Activated naive CD8-positive, alpha-beta T cell treated with anti-CD3 and anti-CD28 coated beads, Interleukin-2, amount 50 U/mL, for 24 hours (primary cell): ENCODE data around the gene HDAC2.
"Not testable (repeated sequence)": the region's sequence is repeated elsewhere in the genome, so short reads cannot be mapped to it uniquely, and the experiment has no call there.

Source experiments
- ATAC-seq: fragments of 150-1000 bp; cut with Tn5 transposase; one replicate; pipeline ENCODE4 v1.10.0; 2021
- DNase-seq: peaks from one replicate; pipeline ENCODE4 v3.0.0; 2021
- H3K27ac Mint-ChIP-seq: one replicate; pipeline ENCODE4 v1.8.0; 2021; ENCODE audit warnings: mild to moderate bottlenecking, mixed read lengths
- H3K27me3 Mint-ChIP-seq: one replicate; pipeline ENCODE4 v1.8.0; 2021; ENCODE audit warnings: mixed read lengths
- H3K36me3 Mint-ChIP-seq: one replicate; pipeline ENCODE4 v1.8.0; 2021; ENCODE audit warnings: low read depth, mixed read lengths
- H3K4me1 Mint-ChIP-seq: one replicate; pipeline ENCODE4 v1.8.0; 2021; ENCODE audit warnings: mixed read lengths
- H3K4me3 Mint-ChIP-seq: one replicate; pipeline ENCODE4 v1.8.0; 2021; ENCODE audit warnings: mild to moderate bottlenecking, moderate library complexity, mixed read lengths
- H3K9me3 Mint-ChIP-seq: one replicate; pipeline ENCODE4 v1.8.0; 2021; ENCODE audit warnings: mixed read lengths

The HDAC2 gene

DNA sequence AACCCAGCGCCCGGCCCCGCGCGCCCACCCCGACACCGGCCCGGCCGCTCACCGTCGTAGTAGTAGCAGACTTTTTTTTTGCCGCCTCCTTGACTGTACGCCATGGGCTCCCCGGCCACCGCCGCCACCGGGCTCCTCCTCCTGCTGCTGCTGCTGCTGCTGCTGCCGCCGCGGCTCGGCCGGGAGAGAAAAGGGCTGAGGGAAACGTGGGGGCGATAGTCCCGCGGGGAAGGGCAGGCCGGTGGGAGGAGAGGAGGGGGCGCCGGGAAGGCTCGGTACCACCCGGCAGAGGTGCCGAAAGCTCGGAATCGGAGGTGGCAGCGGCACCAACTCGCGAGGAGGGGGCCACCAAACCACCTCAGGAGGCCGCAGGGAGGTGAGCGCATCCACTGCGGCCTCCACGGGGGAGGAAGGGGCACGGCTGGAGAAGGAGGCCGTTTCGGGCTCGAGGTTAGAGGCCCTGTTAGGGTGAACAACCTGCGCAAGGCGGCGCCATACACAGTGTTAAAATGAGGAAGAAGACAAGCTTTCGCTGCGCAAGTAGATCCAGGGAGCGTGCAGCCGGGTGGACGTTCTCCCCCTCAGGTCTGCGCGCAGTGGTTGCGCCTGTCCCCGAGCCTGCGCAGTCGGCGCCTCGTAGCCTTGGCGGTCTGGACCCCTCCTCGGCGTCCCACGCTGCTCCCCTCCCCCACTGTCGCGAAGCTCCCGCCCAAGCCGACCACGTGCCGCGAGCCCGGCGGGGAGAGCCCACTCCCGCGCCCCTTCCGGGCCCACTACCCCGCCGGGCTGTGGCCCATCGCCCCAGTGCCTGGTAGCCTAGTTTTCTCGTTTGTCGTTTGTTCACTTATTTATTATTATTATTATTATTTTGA, at the start of gene HDAC2:
Gene HDAC2 (minus strand): TSS at position 344 of the 872 bp plus-strand sequence. CDS start 240 bp downstream, at position 104.
- peak within 1 kb of the TSS; percentile 97 for H3K27ac Mint-ChIP-seq
- H3K9me3 Mint-ChIP-seq: no peaks in the 10 kb centered on the region
- peak; percentile 80 for ATAC-seq
- H3K36me3 Mint-ChIP-seq: peaks cover 8% of the 10 kb centered on the region
- peak; percentile 90 for DNase-seq
- H3K27me3 Mint-ChIP-seq: no peaks in the 10 kb centered on the region
- H3K4me3 Mint-ChIP-seq: peak within 1 kb of the TSS; percentile 97
- peaks cover 43% of the 10 kb centered on the region for H3K4me1 Mint-ChIP-seq

DNA sequence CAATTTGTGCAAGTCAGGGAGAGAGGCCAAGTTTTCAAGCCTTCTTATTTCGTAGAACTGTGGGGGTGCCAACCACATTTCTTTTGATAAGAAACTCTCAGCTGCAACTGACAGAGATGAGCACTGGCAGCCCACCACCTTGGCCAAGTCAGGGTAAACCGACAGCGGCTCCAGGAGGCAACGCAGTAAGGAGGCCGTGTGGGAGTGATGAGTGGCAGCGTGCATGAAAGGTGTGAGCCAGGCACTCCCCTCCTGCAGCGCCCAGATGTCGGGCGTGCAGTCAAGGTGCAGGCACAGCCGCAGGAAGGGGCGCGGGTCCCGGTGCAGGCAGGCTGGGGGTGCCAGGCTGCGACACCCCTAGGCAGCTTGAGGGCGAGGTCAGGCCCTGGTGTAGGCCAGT, 49.2 kb upstream of the HDAC2 start:
- DNase-seq: no peak
- Mint-ChIP-seq H3K36me3 (no peaks in the 10 kb centered on the region), H3K9me3 (no peaks in the 10 kb centered on the region), H3K27ac (no peak overlapping the region), H3K4me1 (no peaks in the 10 kb centered on the region), H3K27me3 (peaks cover 5% of the 10 kb centered on the region), H3K4me3 (no peak overlapping the region)
- no peak for ATAC-seq

DNA sequence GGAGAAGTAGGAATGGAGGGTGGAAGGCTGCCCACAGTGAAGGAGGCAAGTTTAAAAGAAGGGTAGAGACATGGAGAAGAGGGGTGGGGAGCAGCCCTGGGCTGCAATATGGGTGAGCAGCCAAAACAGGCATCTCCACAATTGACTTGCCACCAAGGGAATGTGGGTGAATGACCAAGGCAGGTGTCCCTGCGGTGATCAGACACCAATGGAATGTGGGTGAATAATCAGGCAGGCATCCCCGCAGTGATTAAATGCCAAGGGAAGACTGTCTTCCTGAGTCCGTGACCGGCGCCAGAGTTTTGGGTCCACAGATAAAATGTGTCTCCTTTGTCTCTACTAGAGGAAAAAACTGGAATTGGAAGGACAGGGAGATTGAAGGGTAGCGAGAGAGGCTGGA, 46.2 kb upstream of the HDAC2 start:
- H3K36me3 Mint-ChIP-seq, H3K4me3 Mint-ChIP-seq, H3K27ac Mint-ChIP-seq, DNase-seq, H3K27me3 Mint-ChIP-seq, ATAC-seq, H3K9me3 Mint-ChIP-seq, H3K4me1 Mint-ChIP-seq: not testable (repeated sequence)

DNA sequence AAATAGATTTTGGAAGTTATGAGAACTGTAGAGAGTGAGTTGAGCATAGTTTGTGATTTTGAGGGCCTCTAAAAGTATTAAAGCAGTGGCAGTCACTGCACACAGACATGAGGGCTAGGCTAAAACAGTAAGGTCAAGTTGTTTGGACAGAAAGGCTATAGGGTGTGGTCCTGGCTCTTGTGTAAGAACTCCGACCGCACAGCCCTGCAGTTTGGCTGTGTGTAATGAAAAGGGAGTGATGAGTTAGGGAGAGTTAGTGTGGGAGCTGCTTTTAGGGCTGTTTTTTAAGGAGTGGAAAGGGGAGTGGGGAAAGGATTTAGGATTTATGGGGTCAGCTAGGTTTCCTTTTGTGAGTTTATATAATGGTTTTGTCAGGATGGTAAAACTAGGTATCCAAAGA, 43.2 kb upstream of the HDAC2 start:
- ATAC-seq, DNase-seq, H3K27me3 Mint-ChIP-seq, H3K4me1 Mint-ChIP-seq, H3K4me3 Mint-ChIP-seq, H3K27ac Mint-ChIP-seq, H3K9me3 Mint-ChIP-seq, H3K36me3 Mint-ChIP-seq: not testable (repeated sequence)

DNA sequence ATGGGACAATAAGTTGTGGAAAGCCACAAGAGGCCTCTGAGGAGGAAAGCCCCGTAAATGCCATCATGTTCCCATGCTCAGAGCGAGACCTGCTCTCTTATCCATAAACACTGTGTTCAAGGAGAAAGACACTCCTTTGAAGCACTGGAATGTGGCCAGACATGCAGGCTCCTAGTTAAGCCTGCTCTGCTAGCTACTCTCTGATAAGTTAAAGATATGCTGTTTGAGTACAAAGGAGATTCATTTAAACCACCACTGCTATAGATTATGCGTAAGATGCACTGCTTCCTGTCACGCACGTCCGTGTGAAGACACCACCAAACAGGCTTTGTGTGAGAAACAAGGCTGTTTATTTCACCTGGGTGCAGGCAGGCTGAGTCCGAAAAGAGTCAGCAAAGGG, 40.5 kb upstream of the HDAC2 start:
- H3K4me3 Mint-ChIP-seq, DNase-seq, ATAC-seq, H3K9me3 Mint-ChIP-seq, H3K36me3 Mint-ChIP-seq, H3K27ac Mint-ChIP-seq, H3K27me3 Mint-ChIP-seq: not testable (repeated sequence)
- H3K4me1 Mint-ChIP-seq: peaks cover 10% of the 10 kb centered on the region

DNA sequence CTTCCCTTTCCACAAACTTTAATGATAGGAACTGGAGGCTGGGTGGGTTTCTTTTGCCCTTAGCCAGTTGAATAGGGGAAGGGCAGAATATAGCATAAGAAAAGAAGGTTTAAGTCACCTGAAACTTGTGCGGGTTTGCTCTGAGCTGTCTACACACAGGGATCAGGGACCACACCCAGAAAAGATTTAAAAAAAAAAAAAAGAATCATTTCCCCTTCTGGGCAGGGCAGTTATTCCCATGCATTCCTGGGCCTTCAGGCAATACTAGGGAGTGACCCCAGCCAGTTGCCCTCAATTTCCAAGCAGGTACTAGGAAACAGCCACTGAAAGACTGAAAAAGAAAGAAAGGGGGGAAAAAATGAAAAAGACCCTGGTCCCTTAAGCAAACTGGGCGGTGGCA, 39.6 kb upstream of the HDAC2 start:
- no peak overlapping the region for H3K27ac Mint-ChIP-seq
- DNase-seq (no peak), ATAC-seq (no peak)
- H3K9me3 Mint-ChIP-seq: no peaks in the 10 kb centered on the region
- H3K36me3 Mint-ChIP-seq: no peaks in the 10 kb centered on the region
- H3K4me1 Mint-ChIP-seq: peaks cover 10% of the 10 kb centered on the region
- no peak overlapping the region for H3K4me3 Mint-ChIP-seq
- peaks cover 10% of the 10 kb centered on the region for H3K27me3 Mint-ChIP-seq

DNA sequence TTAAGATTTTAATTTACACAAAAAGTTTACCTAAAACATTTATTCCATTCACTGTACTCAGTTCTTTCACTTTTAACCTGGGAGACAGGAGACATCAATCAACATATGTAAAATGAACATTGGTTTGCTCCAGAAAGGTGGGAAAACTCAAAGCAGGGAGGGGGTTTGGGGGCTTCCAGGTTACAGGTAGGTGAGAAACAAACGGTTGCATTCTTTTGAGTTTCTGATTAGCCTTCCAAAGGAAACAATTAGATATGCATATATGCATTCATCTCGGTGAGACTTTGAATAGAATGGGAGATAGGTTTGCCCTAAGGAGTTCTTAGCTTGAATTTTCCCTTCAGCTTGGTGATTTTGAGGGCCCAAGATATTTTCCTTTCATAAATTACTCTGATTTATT, 38.2 kb upstream of the HDAC2 start:
- peaks cover 10% of the 10 kb centered on the region for H3K4me1 Mint-ChIP-seq
- DNase-seq (no peak), ATAC-seq (no peak)
- H3K27ac Mint-ChIP-seq: no peak overlapping the region
- H3K36me3 Mint-ChIP-seq: no peaks in the 10 kb centered on the region
- no peaks in the 10 kb centered on the region for H3K9me3 Mint-ChIP-seq
- no peak overlapping the region for H3K4me3 Mint-ChIP-seq
- peaks cover 10% of the 10 kb centered on the region for H3K27me3 Mint-ChIP-seq

DNA sequence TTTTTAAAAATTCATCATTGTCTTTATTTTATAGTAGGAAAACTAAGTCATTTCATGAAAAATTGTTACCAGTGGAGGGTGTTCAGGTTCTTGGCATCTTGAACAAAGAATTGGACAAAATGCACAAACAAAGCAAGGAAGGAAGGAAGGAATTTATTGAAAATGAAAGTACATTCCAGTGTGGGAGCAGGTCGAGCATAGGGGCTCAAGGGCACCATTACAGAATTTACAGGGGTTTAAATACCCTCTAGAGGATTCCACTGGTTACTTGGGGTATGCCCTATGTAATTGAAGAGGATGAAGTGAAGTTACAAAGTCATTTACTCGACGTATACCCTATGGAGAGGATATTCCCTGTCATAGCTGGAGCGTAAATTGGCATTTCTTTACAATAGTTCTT, 37.4 kb upstream of the HDAC2 start:
- DNase-seq (no peak), ATAC-seq (no peak)
- Mint-ChIP-seq H3K4me1 (peaks cover 10% of the 10 kb centered on the region), H3K27ac (no peak overlapping the region), H3K27me3 (peaks cover 10% of the 10 kb centered on the region), H3K9me3 (no peaks in the 10 kb centered on the region), H3K36me3 (no peaks in the 10 kb centered on the region), H3K4me3 (no peak overlapping the region)

DNA sequence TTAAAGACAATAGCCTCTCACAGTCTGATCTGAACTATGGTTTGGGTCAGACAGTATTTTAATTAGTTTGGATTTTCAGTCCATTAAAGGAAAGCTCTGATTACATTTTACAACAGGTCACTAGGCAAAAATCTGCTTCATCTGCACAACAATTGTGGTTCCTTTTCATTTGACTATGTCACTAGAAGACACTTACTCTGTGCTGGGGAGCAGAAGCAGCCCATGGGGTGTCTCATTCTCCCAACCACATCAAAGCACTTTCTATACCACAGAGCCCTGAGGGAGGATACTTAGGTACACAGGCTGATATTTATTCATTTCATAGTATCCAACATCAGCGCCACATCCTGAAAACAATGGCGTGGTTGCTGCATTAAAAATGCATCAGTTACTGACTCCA, 36.6 kb upstream of the HDAC2 start:
- Mint-ChIP-seq H3K27ac (no peak overlapping the region), H3K36me3 (no peaks in the 10 kb centered on the region), H3K4me3 (no peak overlapping the region), H3K9me3 (no peaks in the 10 kb centered on the region), H3K4me1 (peaks cover 10% of the 10 kb centered on the region), H3K27me3 (peaks cover 10% of the 10 kb centered on the region)
- ATAC-seq: peak; percentile 89
- no peak for DNase-seq

DNA sequence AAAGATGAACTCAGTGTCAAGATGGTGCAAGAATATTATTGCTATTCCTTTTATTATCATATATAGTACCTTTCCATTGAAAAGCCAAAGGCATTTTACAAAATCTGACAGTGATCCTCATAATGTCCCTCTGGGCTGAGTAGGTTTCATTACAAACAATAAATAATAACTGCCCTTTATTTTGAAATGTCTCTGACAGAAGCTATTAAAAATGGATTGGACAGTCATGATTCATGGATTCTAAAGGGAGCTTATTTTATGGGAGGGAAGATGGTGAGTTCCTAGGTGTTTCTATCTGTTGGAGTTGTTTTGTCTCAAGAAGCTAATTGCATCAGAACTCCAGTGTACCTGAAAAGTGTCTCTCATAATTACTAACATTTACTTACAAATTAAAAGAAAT, 30.4 kb upstream of the HDAC2 start:
- no peaks in the 10 kb centered on the region for H3K4me1 Mint-ChIP-seq
- peaks cover 3% of the 10 kb centered on the region for H3K27me3 Mint-ChIP-seq
- no peak overlapping the region for H3K4me3 Mint-ChIP-seq
- DNase-seq (no peak), ATAC-seq (no peak)
- H3K9me3 Mint-ChIP-seq: no peaks in the 10 kb centered on the region
- H3K36me3 Mint-ChIP-seq: no peaks in the 10 kb centered on the region
- no peak overlapping the region for H3K27ac Mint-ChIP-seq

DNA sequence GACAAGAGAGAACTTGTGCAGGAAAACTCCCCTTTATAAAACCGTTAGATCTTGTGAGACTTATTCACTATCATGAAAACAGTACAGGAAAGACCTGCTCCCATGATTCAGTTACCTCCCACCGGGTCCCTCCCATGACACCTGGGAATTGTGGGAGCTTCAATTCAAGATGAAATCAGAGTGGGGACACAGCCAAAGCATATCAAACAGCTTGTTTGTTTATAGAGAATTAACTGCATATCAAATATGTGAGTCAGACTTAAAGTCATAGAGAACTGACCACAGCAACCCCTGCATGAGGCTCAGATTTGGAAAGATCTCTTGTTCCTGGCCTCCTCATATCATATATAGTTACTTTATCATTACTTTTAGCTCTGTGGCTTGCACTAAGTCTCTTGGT, 29.1 kb upstream of the HDAC2 start:
- Mint-ChIP-seq H3K36me3 (no peaks in the 10 kb centered on the region), H3K27me3 (peaks cover 3% of the 10 kb centered on the region), H3K27ac (no peak overlapping the region), H3K9me3 (no peaks in the 10 kb centered on the region), H3K4me3 (no peak overlapping the region), H3K4me1 (no peaks in the 10 kb centered on the region)
- DNase-seq (no peak), ATAC-seq (no peak)

DNA sequence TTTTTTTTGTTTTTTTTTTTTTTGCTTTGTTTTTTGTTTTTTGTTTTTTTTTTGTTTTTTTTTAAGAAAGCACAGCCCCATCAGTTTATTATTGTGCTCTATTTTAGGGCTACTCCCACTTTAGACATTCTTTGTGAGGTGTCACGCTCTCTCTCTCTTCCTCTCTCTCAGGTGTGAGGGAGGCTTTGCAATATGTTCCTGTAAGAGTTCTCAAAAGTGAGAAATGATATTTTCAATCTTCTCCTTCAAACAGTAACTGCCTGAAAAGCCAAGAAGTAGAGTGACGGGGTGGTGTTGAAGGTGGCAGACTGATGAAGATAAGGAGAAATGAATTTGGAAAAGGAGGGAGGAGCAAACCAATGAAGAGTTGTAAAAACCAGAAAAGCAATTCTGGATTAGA, 28.3 kb upstream of the HDAC2 start:
- H3K27ac Mint-ChIP-seq: no peak overlapping the region

DNA sequence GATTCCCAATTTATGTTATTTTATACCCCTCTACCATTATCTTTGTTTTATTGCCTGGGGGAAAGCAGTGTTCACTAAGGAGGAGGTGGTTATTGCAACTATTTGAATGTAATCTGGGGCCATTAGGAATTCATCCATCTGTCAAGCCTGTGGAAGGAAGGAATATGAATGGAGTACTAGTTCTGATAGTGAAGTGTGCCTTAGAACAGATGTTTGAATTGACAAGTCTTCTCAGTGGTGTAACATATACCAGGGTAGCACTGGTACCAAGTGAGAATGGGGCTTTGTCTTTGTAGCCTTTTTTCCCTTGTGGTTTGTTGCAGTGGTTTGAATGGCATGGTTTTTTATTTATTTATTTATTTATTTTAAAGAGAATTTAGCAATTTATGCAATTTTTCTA, 27.9 kb upstream of the HDAC2 start:
- ATAC-seq (no peak), DNase-seq (no peak)
- H3K36me3 Mint-ChIP-seq: no peaks in the 10 kb centered on the region
- H3K4me3 Mint-ChIP-seq: no peak overlapping the region
- H3K9me3 Mint-ChIP-seq: no peaks in the 10 kb centered on the region
- no peak overlapping the region for H3K27ac Mint-ChIP-seq
- peaks cover 3% of the 10 kb centered on the region for H3K27me3 Mint-ChIP-seq
- no peaks in the 10 kb centered on the region for H3K4me1 Mint-ChIP-seq

More for the DNA sequence above, 28.3 kb upstream of the HDAC2 start:
- Mint-ChIP-seq H3K4me3 (no peak overlapping the region), H3K36me3 (no peaks in the 10 kb centered on the region), H3K9me3 (no peaks in the 10 kb centered on the region), H3K4me1 (no peaks in the 10 kb centered on the region), H3K27me3 (peaks cover 3% of the 10 kb centered on the region)
- DNase-seq (no peak), ATAC-seq (no peak)

DNA sequence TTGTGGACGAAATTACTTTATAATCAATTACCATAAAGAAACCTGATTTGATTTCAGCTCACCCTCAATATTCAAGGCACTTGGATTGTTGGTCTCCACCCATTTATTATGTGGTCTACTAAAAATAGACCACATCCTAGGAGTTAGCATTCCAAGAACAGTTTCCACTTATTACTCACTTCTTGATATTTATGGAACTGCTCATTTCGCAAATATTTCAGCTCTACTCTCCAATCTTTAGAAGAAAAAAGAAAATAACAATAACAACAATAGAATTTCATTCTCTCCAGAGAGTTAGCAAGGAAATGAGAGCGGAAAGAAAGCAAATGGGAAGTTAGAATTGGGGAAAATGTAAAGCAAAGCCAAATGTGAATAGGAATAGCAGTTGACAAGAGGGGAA, 26.2 kb upstream of the HDAC2 start:
- no peak for DNase-seq
- peaks cover 3% of the 10 kb centered on the region for H3K27me3 Mint-ChIP-seq
- H3K9me3 Mint-ChIP-seq: no peaks in the 10 kb centered on the region
- H3K36me3 Mint-ChIP-seq: no peaks in the 10 kb centered on the region
- H3K27ac Mint-ChIP-seq: no peak overlapping the region
- no peaks in the 10 kb centered on the region for H3K4me1 Mint-ChIP-seq
- no peak overlapping the region for H3K4me3 Mint-ChIP-seq
- no peak for ATAC-seq

DNA sequence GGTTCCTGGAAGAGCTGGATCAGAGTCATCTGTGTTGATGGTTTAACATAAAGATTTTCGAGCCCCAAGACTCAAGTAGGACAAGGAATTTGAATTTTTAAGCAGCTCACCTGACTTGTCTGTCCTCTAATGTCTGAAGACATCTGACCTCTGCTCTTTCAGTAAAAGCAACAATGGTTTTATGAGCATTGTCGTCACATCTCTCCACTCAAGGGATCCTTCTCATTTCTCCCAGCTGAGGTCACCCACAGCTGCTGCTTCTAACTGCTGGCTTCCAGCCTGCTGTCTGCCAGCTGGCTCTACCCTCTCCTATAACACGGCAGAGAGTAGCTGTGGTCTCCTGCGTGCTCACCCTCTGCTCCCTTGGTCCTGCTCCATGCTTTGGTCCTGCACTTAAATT, 24.7 kb upstream of the HDAC2 start:
- Mint-ChIP-seq H3K27ac (no peak overlapping the region), H3K27me3 (peaks cover 3% of the 10 kb centered on the region), H3K4me3 (no peak overlapping the region), H3K4me1 (no peaks in the 10 kb centered on the region), H3K36me3 (no peaks in the 10 kb centered on the region), H3K9me3 (peaks cover 3% of the 10 kb centered on the region)
- DNase-seq (no peak), ATAC-seq (no peak)

DNA sequence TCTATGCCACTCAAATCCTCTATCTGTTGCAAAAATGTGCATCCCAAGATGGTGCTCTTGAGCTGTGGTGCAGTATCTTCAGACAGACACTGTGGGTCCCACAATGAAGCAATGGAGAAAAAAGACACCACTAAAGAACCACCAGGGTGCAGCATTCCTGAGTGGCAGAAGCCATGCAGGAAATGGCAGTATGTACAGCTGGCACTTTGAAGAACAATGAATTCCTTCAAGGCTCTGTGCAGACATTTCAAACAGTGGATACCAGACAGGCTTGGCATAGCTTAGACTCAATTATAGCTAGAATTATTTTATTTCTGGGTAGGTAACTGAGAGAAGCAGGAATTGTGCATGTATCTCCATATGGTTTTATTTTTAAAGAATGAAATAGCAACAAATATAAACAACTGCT, 24.0 kb upstream of the HDAC2 start:
- DNase-seq: no peak
- Mint-ChIP-seq H3K27me3 (peaks cover 3% of the 10 kb centered on the region), H3K4me1 (no peaks in the 10 kb centered on the region), H3K36me3 (no peaks in the 10 kb centered on the region), H3K4me3 (no peak overlapping the region), H3K9me3 (peaks cover 5% of the 10 kb centered on the region), H3K27ac (no peak overlapping the region)
- peak; percentile 66 for ATAC-seq
